Esophagus muscularis mucosa (tissue), 4 donors: ENCODE data around the gene DESI1. TPM values are rescaled to one million over a fixed set of nuclear protein-coding genes. Genes with fewer than 3 reads are reported as not detected.
"Not testable (repeated sequence)": the region's sequence is repeated elsewhere in the genome, so short reads cannot be mapped to it uniquely, and the experiment has no call there.

Experiments
- DNase-seq: peaks from one replicate; pipeline ENCODE4 v3.0.0-alpha.2; 2017; ENCODE audit errors: extremely low spot score
- H3K27ac ChIP-seq, 4 donors: fragments of 200-600 bp; sonication (generic); replicated peaks in 1 of 4; 1 replicate in 3 of 4; 2 replicates in 1 of 4; pipeline ENCODE4 v1.5.1; 2016 to 2019; ENCODE audit warnings: mild to moderate bottlenecking in 1 of 4
- H3K27me3 ChIP-seq, 4 donors: fragments of 200-600 bp; sonication (generic); one replicate each; pipeline versions ENCODE4 v1.5.1 to v1.6.0; 2016 to 2019
- H3K36me3 ChIP-seq, 4 donors: fragments of 200-600 bp; sonication (generic); one replicate each; pipeline ENCODE4 v1.5.1; 2016 to 2019
- H3K4me1 ChIP-seq, 4 donors: fragments of 200-600 bp; sonication (generic); one replicate each; pipeline ENCODE4 v1.5.1; 2016 to 2019
- H3K4me3 ChIP-seq, 4 donors: fragments of 200-600 bp; sonication (generic); 1 replicate in 2 of 4; 2 replicates in 2 of 4; pipeline ENCODE4 v1.5.1; 2016 to 2019; ENCODE audit warnings: mild to moderate bottlenecking in 4 of 4, moderate library complexity in 1 of 4
- H3K9me3 ChIP-seq, 4 donors: fragments of 200-600 bp; sonication (generic); 1 replicate in 3 of 4; 2 replicates in 1 of 4; pipeline ENCODE4 v1.5.1; 2016 to 2019
- CTCF ChIP-seq, 3 experiments: fragments of 200-600 bp in 2 of 3; fragments of 450-650 bp in 1 of 3; sonication (generic) in 2 of 3; IDR thresholded peaks; one replicate each; pipeline ENCODE4 v1.5.1; 2017 to 2019; ENCODE audit warnings: antibody characterized with exemption in 3 of 3, mild to moderate bottlenecking in 2 of 3, moderate library complexity in 1 of 3
- EP300 ChIP-seq: sonication (generic); formaldehyde crosslinking; IDR thresholded peaks from one replicate; pipeline ENCODE4 v1.6.1; 2017; ENCODE audit warnings: antibody characterized with exemption
- POLR2A ChIP-seq: fragments of 450-650 bp; IDR thresholded peaks from one replicate; pipeline ENCODE4 v1.6.1; 2017; ENCODE audit warnings: antibody characterized with exemption, moderate library complexity, mild to moderate bottlenecking, low read depth
- POLR2AphosphoS5 ChIP-seq, 2 donors: sonication (generic); formaldehyde crosslinking; IDR thresholded peaks; one replicate each; pipeline ENCODE4 v1.6.1; 2017; ENCODE audit warnings: antibody characterized with exemption in 2 of 2
- WGBS: methylation state at CpG from one replicate; pipeline ENCODE4 v1.1.5; 2018; 5-methylcytosine and 5-hydroxymethylcytosine counted together
- intact Hi-C: fragments of 100-400 bp; cut with DNase I; formaldehyde crosslinking; loops from one replicate; pipeline ENCODE4 v1.15.1; 2023
- total RNA-seq, 4 donors: library from RNA; depleted of rRNA; stranded (reverse); fragments of >200 nt; gene quantifications; one replicate each; pipeline versions ENCODE4 v1.1.0 to v1.2.1, GENCODE V29; 2016

DESI1 gene
- total RNA-seq, 4 donors from 2014 or later = 18.6 to 76.5 (median 33.7) TPM

- WGBS = 87% methylated on average over 5 of the region's 5 CpGs
- TF ChIP-seq POLR2AphosphoS5 (IDR thresholded peaks at IDR 0.05) (no peak), EP300 (no peak), CTCF (IDR thresholded peaks at IDR 0.05) (no peak), POLR2A (no peak)
- intact Hi-C loops = no loop called here
- H3K36me3 ChIP-seq = peaks cover 77 to 100% (median 95%) of the 10 kb centered on the region in 4 donors
- H3K4me1 ChIP-seq = peaks cover 0 to 7% (median 5%) of the 10 kb centered on the region in 4 donors
- no peak for DNase-seq
- H3K4me3 ChIP-seq = no peak overlapping the region
- H3K9me3 ChIP-seq = no peaks in the 10 kb centered on the region
- no peak overlapping the region for H3K27ac ChIP-seq
- H3K27me3 ChIP-seq = no peaks in the 10 kb centered on the region
Observed at GRCh38 chr22:41638748-41639147, 17.9 kb upstream of the DESI1 start.

DNA sequence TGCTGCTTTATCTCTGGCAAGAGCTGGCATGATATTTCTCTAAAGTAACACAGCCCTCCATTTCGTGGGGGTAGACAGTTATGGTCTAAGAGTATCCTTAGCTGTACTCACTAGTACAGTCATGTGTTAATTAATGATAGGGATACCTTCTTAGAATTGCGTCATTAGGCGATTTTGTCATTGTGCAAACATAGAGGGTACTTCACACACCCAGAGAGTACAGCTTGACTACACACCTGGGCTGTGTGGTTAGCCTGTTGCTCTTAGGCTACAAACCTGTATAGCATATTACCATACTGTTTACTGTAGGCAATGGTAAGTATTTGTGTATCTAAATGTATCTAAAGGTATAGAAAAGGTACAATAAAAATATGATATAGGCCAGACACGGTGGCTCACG lies 17.3 kb upstream of the DESI1 start:
- DNase-seq = no peak
- no peaks in the 10 kb centered on the region for H3K9me3 ChIP-seq
- 87% methylated on average over 5 of the region's 5 CpGs for WGBS
- H3K36me3 ChIP-seq = peaks cover 72 to 100% (median 95%) of the 10 kb centered on the region in 4 donors
- peaks cover 0 to 7% (median 5%) of the 10 kb centered on the region in 4 donors for H3K4me1 ChIP-seq
- H3K27ac ChIP-seq = no peak overlapping the region
- no peaks in the 10 kb centered on the region for H3K27me3 ChIP-seq
- intact Hi-C loops = no loop called here
- TF ChIP-seq POLR2AphosphoS5 (IDR thresholded peaks at IDR 0.05) = no peak
- no peak for TF ChIP-seq CTCF (IDR thresholded peaks at IDR 0.05)
- TF ChIP-seq EP300 = no peak
- no peak for TF ChIP-seq POLR2A
- no peak overlapping the region for H3K4me3 ChIP-seq

DNA sequence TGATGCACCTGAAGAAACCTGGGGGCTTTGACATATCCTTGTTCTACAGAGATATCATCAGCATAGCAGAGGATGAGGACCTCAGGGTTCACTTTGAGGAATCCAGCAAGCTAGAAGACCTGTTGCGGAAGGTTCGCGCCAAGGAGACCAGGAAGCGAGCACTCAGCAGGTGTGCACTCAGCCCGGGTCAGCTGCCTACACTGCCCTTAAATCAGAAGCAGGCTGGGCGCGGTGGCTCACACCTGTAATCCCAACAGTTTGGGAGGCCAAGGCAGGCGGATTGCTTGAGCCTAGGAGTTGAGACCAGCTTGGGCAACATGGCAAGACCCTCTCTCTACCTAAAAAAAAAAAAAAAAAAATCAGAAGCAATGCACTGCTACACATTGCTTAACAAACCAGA lies 16.8 kb upstream of the DESI1 start:
- H3K36me3 ChIP-seq = peaks cover 67 to 100% (median 95%) of the 10 kb centered on the region in 4 donors
- H3K9me3 ChIP-seq, intact Hi-C loops, DNase-seq, H3K4me1 ChIP-seq, H3K4me3 ChIP-seq, H3K27me3 ChIP-seq, H3K27ac ChIP-seq: not testable (repeated sequence)
- WGBS = 95% methylated on average over 8 of the region's 8 CpGs

DNA sequence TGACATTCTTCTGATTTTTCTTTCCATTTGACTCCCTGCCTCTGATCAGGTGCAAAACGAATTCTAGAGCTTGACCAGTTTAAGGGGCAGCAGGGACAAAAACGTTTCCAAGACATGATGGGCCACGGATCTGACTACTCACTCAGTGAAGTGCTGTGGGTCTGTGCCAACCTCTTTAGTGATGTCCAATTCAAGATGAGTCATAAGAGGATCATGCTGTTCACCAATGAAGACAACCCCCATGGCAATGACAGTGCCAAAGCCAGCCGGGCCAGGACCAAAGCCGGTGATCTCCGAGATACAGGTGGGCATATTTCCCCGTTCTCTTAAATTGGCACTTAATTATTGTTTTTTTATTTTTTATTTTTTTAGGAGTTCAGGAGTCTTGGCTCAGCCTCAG lies 15.6 kb upstream of the DESI1 start:
- H3K4me3 ChIP-seq = no peak overlapping the region
- peak overlapping the region in 3 of 4 donors; percentile 7 to 60 (median 38) for H3K27ac ChIP-seq
- peaks cover 0 to 7% (median 5%) of the 10 kb centered on the region in 4 donors for H3K4me1 ChIP-seq
- H3K9me3 ChIP-seq = no peaks in the 10 kb centered on the region
- H3K36me3 ChIP-seq = peaks cover 55 to 99% (median 92%) of the 10 kb centered on the region in 4 donors
- no peaks in the 10 kb centered on the region for H3K27me3 ChIP-seq
- intact Hi-C loops = no loop called here
- no peak for DNase-seq
- 47% methylated on average over 7 of the region's 7 CpGs for WGBS
- TF ChIP-seq POLR2A (no peak), POLR2AphosphoS5 (IDR thresholded peaks at IDR 0.05) (peak in 1 of 2 donors; percentile 34)

DNA sequence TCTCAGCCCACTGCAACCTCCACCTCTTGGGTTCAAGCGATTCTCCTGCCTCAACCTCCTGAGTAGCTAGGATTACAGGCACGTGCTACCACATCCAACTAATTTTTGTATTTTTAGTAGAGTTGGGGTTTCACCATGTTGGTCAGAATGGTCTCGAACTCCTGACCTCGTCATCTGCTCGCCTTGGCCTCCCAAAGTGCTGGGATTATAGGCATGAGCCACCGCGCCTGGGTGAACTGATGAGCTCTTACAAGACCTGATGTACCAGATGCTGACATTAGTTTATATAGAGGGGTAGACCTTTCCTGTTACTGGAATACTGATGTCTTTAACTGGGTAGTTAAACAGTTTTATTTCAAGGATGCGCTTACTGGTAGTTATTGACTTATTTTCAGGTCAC lies 13.8 kb upstream of the DESI1 start:
- H3K4me1 ChIP-seq, H3K27ac ChIP-seq, H3K4me3 ChIP-seq, H3K9me3 ChIP-seq, H3K27me3 ChIP-seq, intact Hi-C loops, DNase-seq: not testable (repeated sequence)
- 89% methylated on average over 8 of the region's 8 CpGs for WGBS
- H3K36me3 ChIP-seq = peaks cover 48 to 98% (median 90%) of the 10 kb centered on the region in 4 donors

- DNase-seq, H3K9me3 ChIP-seq, H3K27ac ChIP-seq, H3K4me1 ChIP-seq, intact Hi-C loops, H3K27me3 ChIP-seq, H3K4me3 ChIP-seq: not testable (repeated sequence)
- 96% methylated on average over 7 of the region's 23 CpGs for WGBS
- peaks cover 47 to 98% (median 92%) of the 10 kb centered on the region in 4 donors for H3K36me3 ChIP-seq
Observed at GRCh38 chr22:41631615-41632014, 10.8 kb upstream of the DESI1 start.

DNA sequence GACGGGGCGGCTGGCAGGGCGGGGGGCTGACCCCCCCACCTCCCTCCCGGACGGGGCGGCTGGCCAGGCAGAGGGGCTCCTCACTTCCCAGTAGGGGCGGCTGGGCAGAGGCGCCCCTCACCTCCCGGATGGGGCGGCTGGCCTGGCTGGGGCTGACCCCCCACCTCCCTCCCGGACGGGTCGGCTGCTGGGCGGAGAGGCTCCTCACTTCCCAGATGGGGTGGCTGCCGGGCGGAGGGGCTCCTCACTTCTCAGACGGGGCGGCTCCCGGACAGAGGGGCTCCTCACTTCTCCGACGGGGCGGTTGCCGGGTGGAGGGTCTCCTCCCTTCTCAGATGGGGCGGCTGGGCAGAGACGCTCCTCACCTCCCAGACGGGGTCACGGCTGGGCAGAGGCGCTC lies 10.3 kb upstream of the DESI1 start:
- H3K27me3 ChIP-seq, H3K27ac ChIP-seq, H3K4me3 ChIP-seq, H3K9me3 ChIP-seq, DNase-seq, intact Hi-C loops, H3K4me1 ChIP-seq: not testable (repeated sequence)
- H3K36me3 ChIP-seq = peaks cover 50 to 98% (median 92%) of the 10 kb centered on the region in 4 donors
- no CpG with 5 or more reads among the region's 28 CpGs for WGBS
